H1 (cell line): Measurements from ENCODE around the gene PLPPR2. TPM values are rescaled to one million over a fixed set of nuclear protein-coding genes. Genes with fewer than 3 reads are reported as not detected.

Experiments used
- CTCF ChIA-PET: fragments of 300-600 bp; sonication (Branson Sonifier 250); formaldehyde crosslinking; loops from one replicate; lab custom pipeline; 2021; ENCODE audit not compliant: partially characterized antibody; lab: Charles Lee
- POLR2A ChIA-PET: fragments of 300-600 bp; sonication (Branson Sonifier 250); formaldehyde crosslinking; loops from one replicate; lab custom pipeline; 2021; ENCODE audit warnings: inconsistent platforms; ENCODE audit not compliant: partially characterized antibody; lab: Charles Lee
- DNase-seq, 2 experiments: peaks; one replicate each; pipeline versions ENCODE4 v3.0.0 to v3.0.0-alpha.2; 2010 to 2022; ENCODE audit warnings: low spot score in 2 of 2, low read depth in 1 of 2, mixed read lengths in 1 of 2
- FAIRE-seq: peaks from 2 replicates; lab custom pipeline; 2011; peaks lifted over from hg19 to GRCh38; lab: Jason Lieb, UNC
- H2AFZ ChIP-seq: 2 replicates; pipeline ENCODE4 v1.8.1; 2012; ENCODE audit warnings: low read length, inconsistent platforms
- H2AK5ac ChIP-seq: 2 replicates; pipeline ENCODE4 v1.6.1; 2013; ENCODE audit warnings: low read depth, low read length
- H2BK120ac ChIP-seq: replicated peaks from 2 replicates; pipeline ENCODE3; 2013; ENCODE audit warnings: low read depth, low read length, inconsistent platforms
- H2BK12ac ChIP-seq: 2 replicates; pipeline ENCODE4 v1.6.1; 2013; ENCODE audit warnings: low read depth, low read length
- H2BK15ac ChIP-seq: 2 replicates; pipeline ENCODE4 v1.6.1; 2013; ENCODE audit warnings: low read length
- H2BK20ac ChIP-seq: 2 replicates; pipeline ENCODE4 v1.6.1; 2013; ENCODE audit warnings: low read length
- H2BK5ac ChIP-seq: 2 replicates; pipeline ENCODE4 v1.6.1; 2013; ENCODE audit warnings: low read depth, low read length
- H3K14ac ChIP-seq: 2 replicates; pipeline ENCODE4 v1.6.1; 2013; ENCODE audit warnings: inconsistent platforms; ENCODE audit not compliant: insufficient read length
- H3K18ac ChIP-seq: 2 replicates; pipeline ENCODE4 v1.6.1; 2013; ENCODE audit warnings: low read length; ENCODE audit errors: extremely low read depth
- H3K23ac ChIP-seq: 2 replicates; pipeline ENCODE4 v1.6.1; 2013; ENCODE audit warnings: inconsistent platforms; ENCODE audit not compliant: insufficient read length
- H3K23me2 ChIP-seq: 2 replicates; pipeline ENCODE4 v1.6.1; 2013; ENCODE audit warnings: low read depth, low read length
- H3K27ac ChIP-seq: 2 replicates; pipeline ENCODE4 v1.6.1; 2011; ENCODE audit warnings: low read depth, low read length, inconsistent platforms
- H3K27me3 ChIP-seq, 4 experiments: replicated peaks in 1 of 4; 1 replicate in 1 of 4; 2 replicates in 3 of 4; pipeline versions ENCODE4 v1.6.1 to v1.8.1; 2011 to 2013; ENCODE audit warnings: low read length in 3 of 4, mild to moderate bottlenecking in 3 of 4, inconsistent platforms in 2 of 4, mixed read lengths in 2 of 4, moderate library complexity in 1 of 4; ENCODE audit not compliant: control insufficient read depth in 3 of 4, insufficient read depth in 3 of 4; ENCODE audit errors: extremely low read depth in 1 of 4
- H3K36me3 ChIP-seq, 4 experiments: 2 replicates each; pipeline versions ENCODE4 v1.6.1 to v1.8.1; 2011 to 2013; ENCODE audit warnings: mild to moderate bottlenecking in 4 of 4, low read length in 3 of 4, moderate library complexity in 2 of 4, control low read depth in 1 of 4, inconsistent platforms in 1 of 4; ENCODE audit not compliant: insufficient read depth in 4 of 4, control insufficient read depth in 2 of 4
- H3K4ac ChIP-seq: replicated peaks from 2 replicates; pipeline ENCODE3; 2013; ENCODE audit warnings: low read length, low read depth, mixed read lengths, inconsistent platforms; ENCODE audit not compliant: insufficient read length
- H3K4me1 ChIP-seq, 4 experiments: replicated peaks in 1 of 4; 1 replicate in 1 of 4; 2 replicates in 3 of 4; pipeline versions ENCODE4 v1.6.1 to v1.8.1; 2011 to 2013; ENCODE audit warnings: low read length in 3 of 4, inconsistent platforms in 2 of 4, mixed read lengths in 1 of 4; ENCODE audit not compliant: insufficient read depth in 4 of 4, control insufficient read depth in 3 of 4
- H3K4me2 ChIP-seq, 2 experiments: 2 replicates each; pipeline versions ENCODE4 v1.6.1 to v1.8.1; 2011 to 2013; ENCODE audit warnings: low read depth in 2 of 2, low read length in 2 of 2, control low read depth in 1 of 2, inconsistent platforms in 1 of 2, mild to moderate bottlenecking in 1 of 2; ENCODE audit not compliant: insufficient read depth in 1 of 2
- H3K4me3 ChIP-seq, 4 experiments: fragments of 200-600, 300-600 bp in 1 of 4; sonication (generic), shearing (Covaris generic), sonication (Bioruptor Twin) in 1 of 4; 2 replicates each; pipeline versions ENCODE4 v1.5.1 to v1.8.1; 2011 to 2016; ENCODE audit warnings: low read length in 4 of 4, low read depth in 3 of 4, control low read depth in 2 of 4, inconsistent platforms in 2 of 4, mild to moderate bottlenecking in 2 of 4, mixed read lengths in 1 of 4, moderate library complexity in 1 of 4; ENCODE audit not compliant: insufficient read depth in 2 of 4; ENCODE audit errors: extremely low read depth in 1 of 4
- H3K56ac ChIP-seq: replicated peaks from 2 replicates; pipeline ENCODE3; 2013; ENCODE audit warnings: low read depth, mild to moderate bottlenecking, mixed read lengths, low read length, inconsistent platforms; ENCODE audit not compliant: insufficient read length
- H3K79me1 ChIP-seq: 2 replicates; pipeline ENCODE4 v1.6.1; 2013; ENCODE audit warnings: low read depth, low read length, control low read depth
- H3K79me2 ChIP-seq, 2 experiments: 2 replicates each; pipeline versions ENCODE4 v1.6.1 to v1.8.1; 2012 to 2013; ENCODE audit warnings: low read length in 2 of 2, mild to moderate bottlenecking in 2 of 2, inconsistent platforms in 1 of 2; ENCODE audit not compliant: insufficient read depth in 2 of 2, control insufficient read depth in 1 of 2
- H3K9ac ChIP-seq, 4 experiments: replicated peaks in 1 of 4; 1 replicate in 1 of 4; 2 replicates in 3 of 4; pipeline versions ENCODE4 v1.6.1 to v1.8.1; 2011 to 2013; ENCODE audit warnings: low read depth in 3 of 4, low read length in 3 of 4, control low read depth in 2 of 4, mild to moderate bottlenecking in 2 of 4, moderate library complexity in 2 of 4, inconsistent platforms in 1 of 4; ENCODE audit errors: extremely low read depth in 1 of 4
- H3K9me3 ChIP-seq, 2 experiments: 2 replicates each; pipeline versions ENCODE4 v1.6.1 to v1.8.1; 2012 to 2013; ENCODE audit warnings: mild to moderate bottlenecking in 2 of 2, moderate library complexity in 2 of 2, control low read depth in 1 of 2, inconsistent platforms in 1 of 2, low read depth in 1 of 2, low read length in 1 of 2, mixed read lengths in 1 of 2; ENCODE audit not compliant: insufficient read depth in 2 of 2
- H4K20me1 ChIP-seq, 2 experiments: replicated peaks in 1 of 2; 2 replicates each; pipeline versions ENCODE3 to v1.8.1; 2011 to 2013; ENCODE audit warnings: inconsistent platforms in 2 of 2, low read length in 2 of 2, mild to moderate bottlenecking in 1 of 2; ENCODE audit not compliant: insufficient read depth in 2 of 2, control insufficient read depth in 1 of 2
- H4K5ac ChIP-seq: 2 replicates; pipeline ENCODE4 v1.6.1; 2013; ENCODE audit warnings: low read length, low read depth, mixed read lengths, inconsistent platforms; ENCODE audit not compliant: insufficient read length
- H4K8ac ChIP-seq: 2 replicates; pipeline ENCODE4 v1.8.0; 2013; ENCODE audit warnings: mild to moderate bottlenecking, moderate library complexity, low read length, inconsistent platforms; ENCODE audit not compliant: insufficient read depth; ENCODE audit errors: extremely low read depth
- H4K91ac ChIP-seq: replicated peaks from 2 replicates; pipeline ENCODE3; 2013; ENCODE audit warnings: low read length, mixed read lengths, inconsistent platforms; ENCODE audit not compliant: insufficient read length
- CBX8 ChIP-seq: fragments of 300-800, 300-1000 bp; sonication (generic); IDR thresholded peaks from 2 replicates; pipeline ENCODE4 v1.7.1; 2016; ENCODE audit warnings: low read depth, low read length, borderline replicate concordance
- CTBP2 ChIP-seq: IDR thresholded peaks from 2 replicates; pipeline ENCODE4 v1.7.0; 2011; ENCODE audit warnings: borderline replicate concordance, mild to moderate bottlenecking, moderate library complexity, mixed read lengths, low read length; ENCODE audit not compliant: insufficient read depth, insufficient read length
- EGR1 ChIP-seq: IDR thresholded peaks from 2 replicates; pipeline ENCODE4 v1.6.1; 2011; ENCODE audit warnings: low read depth, low read length, borderline replicate concordance
- GTF2F1 ChIP-seq: IDR thresholded peaks from 2 replicates; pipeline ENCODE4 v1.6.1; 2012; ENCODE audit warnings: low read depth, low read length, improper control_type of control experiment, borderline replicate concordance
- JUN ChIP-seq: IDR thresholded peaks from 2 replicates; pipeline ENCODE4 v1.6.1; 2011; ENCODE audit warnings: low read depth, mild to moderate bottlenecking, improper control_type of control experiment, low read length
- POLR2AphosphoS5 ChIP-seq: IDR thresholded peaks from 2 replicates; pipeline ENCODE4 v1.6.1; 2011; ENCODE audit warnings: low read depth, low read length
- SIN3A ChIP-seq, 2 experiments: IDR thresholded peaks in 1 of 2; conservative IDR thresholded peaks in 1 of 2; 2 replicates each; pipeline ENCODE4 v1.6.1; 2011 to 2012; ENCODE audit warnings: low read length in 2 of 2, improper control_type of control experiment in 1 of 2, low read depth in 1 of 2, mild to moderate bottlenecking in 1 of 2
- WGBS, 2 experiments: shearing (Covaris generic) in 1 of 2; methylation state at CpG; one replicate each; pipeline versions ENCODE4 v1.1.6 to v1.1.7; 2013 to 2015; ENCODE audit warnings: low lambda C conversion rate in 2 of 2, mixed read lengths in 2 of 2, inconsistent platforms in 1 of 2, low coverage in 1 of 2, missing lambda C conversion rate in 1 of 2; ENCODE audit not compliant: insufficient replicate concordance in 2 of 2, insufficient coverage in 1 of 2, insufficient read length in 1 of 2; ENCODE audit errors: extremely low coverage in 1 of 2, missing lambda C conversion rate in 1 of 2; 5-methylcytosine and 5-hydroxymethylcytosine counted together
- polyA plus RNA-seq, 7 experiments: library from polyadenylated mRNA; depleted of rRNA in 3 of 7; stranded (reverse) in 5 of 7; unstranded in 2 of 7; fragments of >200 nt in 5 of 7; fragments of 200-250 nt in 2 of 7; gene quantifications; 1 replicate in 5 of 7; 2 replicates in 1 of 7; 4 replicates in 1 of 7; pipeline versions ENCODE4 v1.2.1 to v1.2.3, GENCODE V29; 2011 to 2013; ENCODE audit warnings: missing spikeins in 2 of 7, mixed read lengths in 2 of 7
- total RNA-seq: library from RNA; stranded (reverse); fragmentation: NEBNext Ultra II Directional; extraction: Animal tissue kit (Norgen Biotek cat#: 25700); gene quantifications from 2 replicates; pipeline ENCODE4 v1.2.1, GENCODE V29; 2021
- TF ChIP-seq, protein P1 (sequence below): IDR thresholded peaks from 2 replicates; pipeline ENCODE4 v1.6.1; 2011; ENCODE audit warnings: low read length, improper control_type of control experiment

The PLPPR2 gene
- total and polyA plus RNA-seq, 2 of the 8 experiments (the other 6 are each of a cell fraction or from before 2014, with no cell fraction given) = 7.2 to 11.7 TPM

DNA sequence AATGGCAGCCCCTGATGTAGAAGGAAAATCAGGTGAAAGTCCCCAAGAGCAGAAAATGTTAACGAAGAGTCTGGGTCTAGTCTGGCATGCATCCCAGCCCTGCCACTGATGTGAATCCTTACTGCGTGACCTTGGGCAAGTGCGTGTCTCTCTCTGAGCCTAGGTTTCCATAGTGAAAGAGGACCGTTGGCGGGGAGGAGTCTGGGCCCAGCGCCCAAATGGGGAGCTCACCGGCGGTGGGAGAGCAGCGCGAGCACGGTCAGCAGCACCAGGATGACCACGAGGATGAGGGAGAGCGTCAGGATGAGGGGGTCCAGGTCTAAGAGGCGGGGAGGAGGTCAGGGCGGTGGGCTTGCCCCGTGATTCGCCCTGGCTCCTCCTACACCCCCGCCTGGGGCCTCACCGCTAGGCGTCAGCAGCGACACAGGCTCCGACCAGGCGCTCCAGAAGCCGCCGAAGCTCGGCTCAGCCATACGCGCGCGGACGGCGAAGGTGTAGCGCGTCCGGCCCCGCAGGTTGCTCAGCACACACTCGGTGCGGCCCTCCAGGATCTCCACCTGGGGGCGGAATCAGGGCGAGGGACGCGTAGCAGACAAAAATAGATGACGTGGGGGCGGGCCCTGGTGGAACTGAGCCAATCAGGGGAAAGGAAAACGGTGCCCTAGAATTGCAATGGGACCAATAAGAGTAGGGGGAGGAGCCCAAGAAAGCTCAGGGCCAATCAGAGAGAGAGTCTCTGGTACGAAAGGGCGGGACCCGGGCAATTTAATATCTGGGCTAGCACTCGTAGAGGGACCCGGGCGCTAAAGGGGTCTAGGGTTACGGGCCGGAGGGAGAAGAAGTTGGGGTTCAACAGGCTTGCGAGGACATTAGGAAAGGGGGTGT, 25.7 kb downstream of the PLPPR2 start:
- Histone ChIP-seq H2BK5ac (peak overlapping the region; percentile 84), H3K4ac (no peak overlapping the region), H2BK15ac (peak overlapping the region; percentile 81; the same call in 1 of the 2 replicates), H2BK12ac (peak overlapping the region; percentile 82), H3K9me3 (no peaks in the 10 kb centered on the region), H4K8ac (0 out of 2 replicates have a peak overlapping the region, but pooled peaks have one; percentile 20), H3K9ac (peak overlapping the region; percentile 35 to 60 (median 54)), H3K23me2 (peaks cover 24% of the 10 kb centered on the region), H4K20me1 (peaks cover 2 to 4% of the 10 kb centered on the region in 2 experiments), H3K18ac (peak overlapping the region; percentile 89; the same call in 1 of the 2 replicates), H3K27me3 (no peaks in the 10 kb centered on the region), H2BK20ac (no peak overlapping the region), H3K56ac (no peak overlapping the region), H3K4me2 (peak overlapping the region; percentile 69 to 88), H4K5ac (peak overlapping the region; percentile 31), H3K23ac (no peak overlapping the region), H4K91ac (peak overlapping the region; percentile 37), H2BK120ac (no peak overlapping the region), H2AFZ (peak overlapping the region; percentile 83), H3K14ac (no peak overlapping the region), H3K36me3 (no peaks in the 10 kb centered on the region), H2AK5ac (no peak overlapping the region), H3K4me1 (peaks cover 0 to 11% (median 5%) of the 10 kb centered on the region in 4 experiments; a peak in 5 of 7 replicates), H3K4me3 (peak overlapping the region; percentile 55 to 79 (median 69)), H3K27ac (peak overlapping the region; percentile 76; the same call in 1 of the 2 replicates), H3K79me2 (no peaks in the 10 kb centered on the region), H3K79me1 (peaks cover 2% of the 10 kb centered on the region; the same call in 1 of the 2 replicates)
- no peak for FAIRE-seq
- CTCF ChIA-PET = interaction anchor here (0.5 to 16.8 kb wide), 41 partner anchors 10 to 233 kb away, joined by 3 to 197 read pairs (median 6); partner anchors contain the start of genes CCDC159, CNN1, ELAVL3 and ODAD3
- peak; percentile 93 to 95 for DNase-seq
- POLR2A ChIA-PET = interaction anchor here (0.7 to 4.7 kb wide), 27 partner anchors 9 to 178 kb away, joined by 3 to 48 read pairs (median 5); partner anchors contain the start of genes ECSIT, ELAVL3, ELOF1 and ODAD3
- WGBS, 2 experiments = 4% methylated on average over 44 of the region's 54 CpGs; no CpG with 5 or more reads in 1 of the 2 experiments
- TF ChIP-seq GTF2F1 (no peak), EGR1 (peak; percentile 28; the same call in 1 of the 2 replicates), CBX8 (no peak), SIN3A (conservative IDR thresholded peaks at IDR 0.05 in 1 of 2, IDR thresholded peaks at IDR 0.05 in 1 of 2; ENCODE audit: low read depth in 1 of 2, low read length in 2 of 2) (peak in 1 of 2 experiments; percentile 68; a peak in 1 of 4 replicates), POLR2AphosphoS5 (peak; percentile 84), JUN (no peak), CTBP2 (no peak)
- TF ChIP-seq, protein P1, sequence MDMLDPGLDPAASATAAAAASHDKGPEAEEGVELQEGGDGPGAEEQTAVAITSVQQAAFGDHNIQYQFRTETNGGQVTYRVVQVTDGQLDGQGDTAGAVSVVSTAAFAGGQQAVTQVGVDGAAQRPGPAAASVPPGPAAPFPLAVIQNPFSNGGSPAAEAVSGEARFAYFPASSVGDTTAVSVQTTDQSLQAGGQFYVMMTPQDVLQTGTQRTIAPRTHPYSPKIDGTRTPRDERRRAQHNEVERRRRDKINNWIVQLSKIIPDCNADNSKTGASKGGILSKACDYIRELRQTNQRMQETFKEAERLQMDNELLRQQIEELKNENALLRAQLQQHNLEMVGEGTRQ = no peak
